Measurements from ENCODE around the gene CALY.
"Not testable (repeated sequence)": the region's sequence is repeated elsewhere in the genome, so short reads cannot be mapped to it uniquely, and the experiment has no call there.

CALY gene

GRCh38 chr10:133373174-133374090 is 36.7 kb upstream of the CALY start, which contains the start of gene ECHS1:
Gene ECHS1 (minus strand): TSS chr10:133373354. CDS start chr10:133373333, 21 bp downstream.
- DNase-seq (ENCODE audit: low spot score in 2 of 2) (peak; percentile 89 to 96), ATAC-seq (ENCODE audit: low read depth) (peak; percentile 97)
- peak within 1 kb of the TSS; percentile 86 for H3K4me3 Mint-ChIP-seq
- H3K27me3 Mint-ChIP-seq = no peaks in the 10 kb centered on the region
- H3K36me3 Mint-ChIP-seq = peaks cover 5% of the 10 kb centered on the region
- no peaks in the 10 kb centered on the region for H3K9me3 Mint-ChIP-seq
- H3K4me1 Mint-ChIP-seq = peaks cover 10% of the 10 kb centered on the region
- peak within 1 kb of the TSS; percentile 83 for H3K27ac Mint-ChIP-seq

GRCh38 chr10:133372507-133372906 is 35.8 kb upstream of the CALY start:
- Mint-ChIP-seq H3K36me3 (peaks cover 7% of the 10 kb centered on the region), H3K4me1 (peaks cover 10% of the 10 kb centered on the region), H3K4me3 (peak overlapping the region; percentile 84), H3K27ac (no peak overlapping the region), H3K27me3 (no peaks in the 10 kb centered on the region), H3K9me3 (no peaks in the 10 kb centered on the region)
- no peak for ATAC-seq (ENCODE audit: low read depth)
- DNase-seq (ENCODE audit: low spot score in 2 of 2) = no peak

- Mint-ChIP-seq H3K4me1 (peaks cover 10% of the 10 kb centered on the region), H3K36me3 (peaks cover 7% of the 10 kb centered on the region), H3K27me3 (no peaks in the 10 kb centered on the region), H3K27ac (no peak overlapping the region), H3K4me3 (no peak overlapping the region), H3K9me3 (no peaks in the 10 kb centered on the region)
- ATAC-seq (ENCODE audit: low read depth) = no peak
- DNase-seq (ENCODE audit: low spot score in 2 of 2) = no peak
Observed at GRCh38 chr10:133370030-133370786, 33.5 kb upstream of the CALY start.

- no peak for DNase-seq (ENCODE audit: low spot score in 2 of 2)
- peaks cover 5% of the 10 kb centered on the region for H3K4me1 Mint-ChIP-seq
- no peak for ATAC-seq (ENCODE audit: low read depth)
- no peaks in the 10 kb centered on the region for H3K27me3 Mint-ChIP-seq
- no peak overlapping the region for H3K4me3 Mint-ChIP-seq
- H3K27ac Mint-ChIP-seq = no peak overlapping the region
- H3K9me3 Mint-ChIP-seq = no peaks in the 10 kb centered on the region
- peaks cover 7% of the 10 kb centered on the region for H3K36me3 Mint-ChIP-seq
Observed at GRCh38 chr10:133368153-133368552, 31.5 kb upstream of the CALY start.

- H3K4me3 Mint-ChIP-seq; H3K9me3 Mint-ChIP-seq; DNase-seq (ENCODE audit: low spot score in 2 of 2); H3K27ac Mint-ChIP-seq; ATAC-seq (ENCODE audit: low read depth); H3K36me3 Mint-ChIP-seq; H3K4me1 Mint-ChIP-seq; H3K27me3 Mint-ChIP-seq: not testable (repeated sequence)
Observed at GRCh38 chr10:133367461-133367860, 30.8 kb upstream of the CALY start.

GRCh38 chr10:133366751-133367150 is 30.1 kb upstream of the CALY start:
- H3K27ac Mint-ChIP-seq = no peak overlapping the region
- H3K9me3 Mint-ChIP-seq = no peaks in the 10 kb centered on the region
- ATAC-seq (ENCODE audit: low read depth) (no peak), DNase-seq (ENCODE audit: low spot score in 2 of 2) (no peak)
- no peaks in the 10 kb centered on the region for H3K27me3 Mint-ChIP-seq
- H3K36me3 Mint-ChIP-seq = peaks cover 7% of the 10 kb centered on the region
- peaks cover 6% of the 10 kb centered on the region for H3K4me1 Mint-ChIP-seq
- H3K4me3 Mint-ChIP-seq = no peak overlapping the region

- H3K4me1 Mint-ChIP-seq = peaks cover 10% of the 10 kb centered on the region
- no peak for DNase-seq (ENCODE audit: low spot score in 2 of 2)
- H3K27me3 Mint-ChIP-seq = no peaks in the 10 kb centered on the region
- H3K27ac Mint-ChIP-seq = no peak overlapping the region
- no peak overlapping the region for H3K4me3 Mint-ChIP-seq
- ATAC-seq (ENCODE audit: low read depth) = no peak
- H3K9me3 Mint-ChIP-seq = no peaks in the 10 kb centered on the region
- H3K36me3 Mint-ChIP-seq = peaks cover 10% of the 10 kb centered on the region
Observed at GRCh38 chr10:133366130-133366478, 29.4 kb upstream of the CALY start.

- H3K4me1 Mint-ChIP-seq = peaks cover 10% of the 10 kb centered on the region
- H3K27me3 Mint-ChIP-seq = no peaks in the 10 kb centered on the region
- ATAC-seq (ENCODE audit: low read depth) (no peak), DNase-seq (ENCODE audit: low spot score in 2 of 2) (no peak)
- H3K9me3 Mint-ChIP-seq = no peaks in the 10 kb centered on the region
- H3K4me3 Mint-ChIP-seq = no peak overlapping the region
- H3K27ac Mint-ChIP-seq = no peak overlapping the region
- peaks cover 10% of the 10 kb centered on the region for H3K36me3 Mint-ChIP-seq
Observed at GRCh38 chr10:133365461-133366129, 28.9 kb upstream of the CALY start.

- Mint-ChIP-seq H3K27ac (no peak overlapping the region), H3K27me3 (no peaks in the 10 kb centered on the region), H3K36me3 (peaks cover 4% of the 10 kb centered on the region), H3K9me3 (no peaks in the 10 kb centered on the region), H3K4me1 (peaks cover 10% of the 10 kb centered on the region), H3K4me3 (no peak overlapping the region)
- no peak for DNase-seq (ENCODE audit: low spot score in 2 of 2)
- ATAC-seq (ENCODE audit: low read depth) = no peak
Observed at GRCh38 chr10:133364645-133365431, 28.1 kb upstream of the CALY start.

GRCh38 chr10:133362846-133363245 is 26.1 kb upstream of the CALY start:
- Mint-ChIP-seq H3K9me3 (no peaks in the 10 kb centered on the region), H3K27ac (no peak overlapping the region), H3K27me3 (no peaks in the 10 kb centered on the region), H3K4me1 (peaks cover 10% of the 10 kb centered on the region), H3K36me3 (peaks cover 3% of the 10 kb centered on the region), H3K4me3 (no peak overlapping the region)
- DNase-seq (ENCODE audit: low spot score in 2 of 2) (no peak), ATAC-seq (ENCODE audit: low read depth) (no peak)

- Mint-ChIP-seq H3K36me3 (peaks cover 3% of the 10 kb centered on the region), H3K9me3 (no peaks in the 10 kb centered on the region), H3K27ac (peak overlapping the region; percentile 72), H3K27me3 (no peaks in the 10 kb centered on the region), H3K4me1 (peaks cover 10% of the 10 kb centered on the region), H3K4me3 (peak overlapping the region; percentile 72)
- ATAC-seq (ENCODE audit: low read depth) (peak; percentile 23), DNase-seq (ENCODE audit: low spot score in 2 of 2) (no peak)
Observed at GRCh38 chr10:133361773-133362441, 25.2 kb upstream of the CALY start.

GRCh38 chr10:133361227-133361626 is 24.5 kb upstream of the CALY start:
- Mint-ChIP-seq H3K36me3 (peaks cover 3% of the 10 kb centered on the region), H3K4me3 (peak overlapping the region; percentile 72), H3K4me1 (peaks cover 10% of the 10 kb centered on the region), H3K27ac (peak overlapping the region; percentile 72), H3K27me3 (no peaks in the 10 kb centered on the region), H3K9me3 (no peaks in the 10 kb centered on the region)
- ATAC-seq (ENCODE audit: low read depth) = no peak
- DNase-seq (ENCODE audit: low spot score in 2 of 2) = no peak

- Mint-ChIP-seq H3K27me3 (no peaks in the 10 kb centered on the region), H3K36me3 (peaks cover 3% of the 10 kb centered on the region), H3K9me3 (no peaks in the 10 kb centered on the region), H3K27ac (no peak overlapping the region), H3K4me3 (no peak overlapping the region), H3K4me1 (peaks cover 13% of the 10 kb centered on the region)
- DNase-seq (ENCODE audit: low spot score in 2 of 2) = no peak
- ATAC-seq (ENCODE audit: low read depth) = no peak
Observed at GRCh38 chr10:133359972-133360610, 23.4 kb upstream of the CALY start.

Data from memory B cell (primary cell).